Nephron (organoid): ENCODE results near the gene GLCCI1.

Experiments used
- H3K27ac Mint-ChIP-seq, 3 experiments: 2 replicates each; pipeline ENCODE4 v1.8.0; 2020; ENCODE audit warnings: mixed read lengths in 3 of 3, mild to moderate bottlenecking in 2 of 3, moderate library complexity in 1 of 3
- H3K27me3 Mint-ChIP-seq: 2 replicates; pipeline ENCODE4 v1.8.0; 2021; ENCODE audit warnings: low read depth, mild to moderate bottlenecking, moderate library complexity, mixed read lengths
- H3K36me3 Mint-ChIP-seq: 2 replicates; pipeline ENCODE4 v1.8.0; 2020; ENCODE audit warnings: low read depth, mixed read lengths
- H3K4me1 Mint-ChIP-seq: 2 replicates; pipeline ENCODE4 v1.8.0; 2020; ENCODE audit warnings: mixed read lengths
- H3K4me3 Mint-ChIP-seq, 3 experiments: 2 replicates each; pipeline ENCODE4 v1.8.0; 2020; ENCODE audit warnings: mild to moderate bottlenecking in 3 of 3, mixed read lengths in 3 of 3, moderate library complexity in 2 of 3
- H3K9me3 Mint-ChIP-seq: 2 replicates; pipeline ENCODE4 v1.8.0; 2020; ENCODE audit warnings: mixed read lengths
- CTCF ChIP-seq, 3 experiments: fragments of 200-600 bp; sonication (generic); IDR thresholded peaks; one replicate each; pipeline ENCODE4 v1.5.0; 2021; ENCODE audit warnings: antibody characterized with exemption in 3 of 3; ENCODE audit not compliant: unreplicated experiment in 3 of 3

The GLCCI1 gene

DNA sequence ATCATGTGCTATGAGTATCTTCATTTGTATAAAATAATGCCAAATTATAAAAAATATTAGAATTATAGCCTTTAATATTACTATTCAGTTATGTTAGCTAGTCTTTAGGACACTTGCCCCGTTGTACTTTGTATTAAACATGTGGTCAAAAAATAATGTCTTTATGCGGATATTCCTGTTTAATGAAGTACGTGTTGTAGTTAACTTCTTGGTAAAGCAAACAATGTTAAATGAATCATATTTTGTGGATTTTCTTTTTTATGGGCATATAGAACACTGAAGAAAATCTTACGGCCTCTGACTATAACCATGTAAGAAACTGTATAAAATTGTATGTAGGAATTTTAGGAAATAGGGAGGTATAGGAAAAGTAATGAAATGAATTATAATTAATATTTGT lies 14.3 kb downstream of the GLCCI1 start:
- no peaks in the 10 kb centered on the region for H3K4me1 Mint-ChIP-seq
- H3K4me3 Mint-ChIP-seq: no peak overlapping the region
- H3K9me3 Mint-ChIP-seq: no peaks in the 10 kb centered on the region
- no peaks in the 10 kb centered on the region for H3K27me3 Mint-ChIP-seq
- H3K27ac Mint-ChIP-seq: no peak overlapping the region
- no peaks in the 10 kb centered on the region for H3K36me3 Mint-ChIP-seq
- TF ChIP-seq CTCF (IDR thresholded peaks at IDR 0.05; ENCODE audit: unreplicated experiment in 3 of 3): no peak

DNA sequence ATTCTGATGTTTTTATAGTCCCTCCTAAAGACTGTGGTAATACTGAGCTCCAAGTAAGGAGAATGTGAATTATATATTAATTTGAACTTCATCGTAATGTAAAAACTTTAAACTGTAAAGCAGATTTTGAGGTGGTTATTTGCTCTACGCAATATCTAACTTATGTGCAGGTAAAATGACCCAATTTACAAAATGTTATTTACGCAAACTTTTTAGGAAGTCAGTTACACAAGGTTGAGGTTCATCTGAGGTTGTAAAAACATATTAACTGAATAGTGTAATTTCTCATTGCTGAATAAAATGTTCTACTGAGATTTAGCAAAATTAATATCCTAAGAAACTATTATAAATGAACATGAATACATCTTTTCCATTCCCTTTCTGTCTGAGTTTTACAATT lies 15.8 kb downstream of the GLCCI1 start:
- Mint-ChIP-seq H3K4me3 (no peak overlapping the region), H3K27me3 (no peaks in the 10 kb centered on the region), H3K4me1 (no peaks in the 10 kb centered on the region), H3K9me3 (no peaks in the 10 kb centered on the region), H3K36me3 (no peaks in the 10 kb centered on the region), H3K27ac (no peak overlapping the region)
- TF ChIP-seq CTCF (IDR thresholded peaks at IDR 0.05; ENCODE audit: unreplicated experiment in 3 of 3): no peak

- no peak for TF ChIP-seq CTCF (IDR thresholded peaks at IDR 0.05; ENCODE audit: unreplicated experiment in 3 of 3)
- H3K4me1 Mint-ChIP-seq: no peaks in the 10 kb centered on the region
- H3K9me3 Mint-ChIP-seq: peaks cover 22% of the 10 kb centered on the region
These were observed 20.1 kb downstream of the GLCCI1 start for GRCh38 chr7:7988706-7989105.

GRCh38 chr7:7989133-7989532 lies 20.5 kb downstream of the GLCCI1 start:
- Mint-ChIP-seq H3K4me3 (no peak overlapping the region), H3K9me3 (peaks cover 22% of the 10 kb centered on the region), H3K4me1 (no peaks in the 10 kb centered on the region), H3K36me3 (peaks cover 28% of the 10 kb centered on the region), H3K27me3 (no peaks in the 10 kb centered on the region), H3K27ac (no peak overlapping the region)
- no peak for TF ChIP-seq CTCF (IDR thresholded peaks at IDR 0.05; ENCODE audit: unreplicated experiment in 3 of 3)

More at GRCh38 chr7:7988706-7989105, 20.1 kb downstream of the GLCCI1 start:
- H3K36me3 Mint-ChIP-seq: peaks cover 27% of the 10 kb centered on the region
- H3K27ac Mint-ChIP-seq: no peak overlapping the region
- no peak overlapping the region for H3K4me3 Mint-ChIP-seq
- no peaks in the 10 kb centered on the region for H3K27me3 Mint-ChIP-seq

- TF ChIP-seq CTCF (IDR thresholded peaks at IDR 0.05; ENCODE audit: unreplicated experiment in 3 of 3): no peak
- no peak overlapping the region for H3K4me3 Mint-ChIP-seq
- no peaks in the 10 kb centered on the region for H3K27me3 Mint-ChIP-seq
- H3K4me1 Mint-ChIP-seq: no peaks in the 10 kb centered on the region
- peaks cover 28% of the 10 kb centered on the region for H3K36me3 Mint-ChIP-seq
- H3K9me3 Mint-ChIP-seq: peaks cover 22% of the 10 kb centered on the region
- no peak overlapping the region for H3K27ac Mint-ChIP-seq
These were observed 21.2 kb downstream of the GLCCI1 start for GRCh38 chr7:7989616-7990440.

- Mint-ChIP-seq H3K4me1 (no peaks in the 10 kb centered on the region), H3K27me3 (no peaks in the 10 kb centered on the region), H3K27ac (no peak overlapping the region), H3K9me3 (peaks cover 26% of the 10 kb centered on the region), H3K4me3 (no peak overlapping the region), H3K36me3 (peaks cover 28% of the 10 kb centered on the region)
- TF ChIP-seq CTCF (IDR thresholded peaks at IDR 0.05; ENCODE audit: unreplicated experiment in 3 of 3): no peak
These were observed 21.8 kb downstream of the GLCCI1 start for GRCh38 chr7:7990441-7990761.
